ENCODE measurements around the gene LRRTM4. TPM values are rescaled to one million over a fixed set of nuclear protein-coding genes. Genes with fewer than 3 reads are reported as not detected.

The LRRTM4 gene
- polyA plus RNA-seq, 4 donors = 1.2 to 2.1 (median 1.8) TPM

- DNase-seq (ENCODE audit: low read depth in 4 of 4, low spot score in 3 of 4) = no peak
Observed at GRCh38 chr2:76938153-76938552, 584.0 kb downstream of the LRRTM4 start.

GRCh38 chr2:76932550-76932949 is 589.6 kb downstream of the LRRTM4 start:
- DNase-seq (ENCODE audit: low read depth in 4 of 4, low spot score in 3 of 4) = no peak

- DNase-seq (ENCODE audit: low read depth in 4 of 4, low spot score in 3 of 4) = no peak
Observed at GRCh38 chr2:76930056-76930744, 592.0 kb downstream of the LRRTM4 start.

GRCh38 chr2:76928026-76928425 is 594.1 kb downstream of the LRRTM4 start:
- no peak for DNase-seq (ENCODE audit: low read depth in 4 of 4, low spot score in 3 of 4)

GRCh38 chr2:76921006-76921405 is 601.2 kb downstream of the LRRTM4 start:
- no peak for DNase-seq (ENCODE audit: low read depth in 4 of 4, low spot score in 3 of 4)

- DNase-seq (ENCODE audit: low read depth in 4 of 4, low spot score in 3 of 4) = no peak
Observed at GRCh38 chr2:76895469-76895868, 626.7 kb downstream of the LRRTM4 start.

GRCh38 chr2:76870581-76870980 is 651.6 kb downstream of the LRRTM4 start:
- no peak for DNase-seq (ENCODE audit: low read depth in 4 of 4, low spot score in 3 of 4)

- no peak for DNase-seq (ENCODE audit: low read depth in 4 of 4, low spot score in 3 of 4)
Observed at GRCh38 chr2:76870011-76870410, 652.2 kb downstream of the LRRTM4 start.

GRCh38 chr2:76867854-76868253 is 654.3 kb downstream of the LRRTM4 start:
- DNase-seq (ENCODE audit: low read depth in 4 of 4, low spot score in 3 of 4) = no peak

GRCh38 chr2:76866464-76866863 is 655.7 kb downstream of the LRRTM4 start:
- DNase-seq (ENCODE audit: low read depth in 4 of 4, low spot score in 3 of 4) = no peak

GRCh38 chr2:76862901-76863300 is 659.3 kb downstream of the LRRTM4 start:
- no peak for DNase-seq (ENCODE audit: low read depth in 4 of 4, low spot score in 3 of 4)

- DNase-seq (ENCODE audit: low read depth in 4 of 4, low spot score in 3 of 4) = no peak
Observed at GRCh38 chr2:76861708-76862107, 660.5 kb downstream of the LRRTM4 start.

GRCh38 chr2:76851000-76851399 is 671.2 kb downstream of the LRRTM4 start:
- no peak for DNase-seq (ENCODE audit: low read depth in 4 of 4, low spot score in 3 of 4)

GRCh38 chr2:76849086-76849485 is 673.1 kb downstream of the LRRTM4 start:
- no peak for DNase-seq (ENCODE audit: low read depth in 4 of 4, low spot score in 3 of 4)

GRCh38 chr2:76839826-76840225 is 682.4 kb downstream of the LRRTM4 start:
- DNase-seq (ENCODE audit: low read depth in 4 of 4, low spot score in 3 of 4) = no peak

GRCh38 chr2:76829374-76830234 is 692.6 kb downstream of the LRRTM4 start:
- DNase-seq (ENCODE audit: low read depth in 4 of 4, low spot score in 3 of 4) = no peak

GRCh38 chr2:76826691-76827090 is 695.5 kb downstream of the LRRTM4 start:
- no peak for DNase-seq (ENCODE audit: low read depth in 4 of 4, low spot score in 3 of 4)

- DNase-seq (ENCODE audit: low read depth in 4 of 4, low spot score in 3 of 4) = no peak
Observed at GRCh38 chr2:76825140-76825970, 696.8 kb downstream of the LRRTM4 start.

GRCh38 chr2:76821731-76822130 is 700.4 kb downstream of the LRRTM4 start:
- no peak for DNase-seq (ENCODE audit: low read depth in 4 of 4, low spot score in 3 of 4)

- DNase-seq (ENCODE audit: low read depth in 4 of 4, low spot score in 3 of 4) = no peak
Observed at GRCh38 chr2:76813084-76813483, 709.1 kb downstream of the LRRTM4 start.

- DNase-seq (ENCODE audit: low read depth in 4 of 4, low spot score in 3 of 4) = peak in 2 of 4 donors; percentile 16 to 47
Observed at GRCh38 chr2:76812156-76812555, 710.0 kb downstream of the LRRTM4 start.
